HG02840 (cell line): ENCODE data around the gene GNAO1.

Source experiments
- ATAC-seq: cut with Tn5 transposase; IDR thresholded peaks from one replicate; pipeline ENCODE4 v1.9.1; 2021; ENCODE audit warnings: mild to moderate bottlenecking, moderate library complexity, moderate number of reproducible peaks; ENCODE audit not compliant: unreplicated experiment, low FRiP score

The GNAO1 gene

GRCh38 chr16:56197192-56197992 is 6.1 kb downstream of the GNAO1 start:
- no peak for ATAC-seq

GRCh38 chr16:56198006-56198754 is 6.9 kb downstream of the GNAO1 start:
- ATAC-seq, result no peak

GRCh38 chr16:56198755-56199114 is 7.4 kb downstream of the GNAO1 start:
- no peak for ATAC-seq

GRCh38 chr16:56199164-56199563 is 7.9 kb downstream of the GNAO1 start:
- ATAC-seq, result no peak

- no peak for ATAC-seq
Observed at GRCh38 chr16:56201030-56201429, 9.7 kb downstream of the GNAO1 start.

- no peak for ATAC-seq
Observed at GRCh38 chr16:56202036-56202435, 10.7 kb downstream of the GNAO1 start.

GRCh38 chr16:56203052-56203451 is 11.8 kb downstream of the GNAO1 start:
- no peak for ATAC-seq

- ATAC-seq, result no peak
Observed at GRCh38 chr16:56204816-56205215, 13.5 kb downstream of the GNAO1 start.

GRCh38 chr16:56206951-56207350 is 15.7 kb downstream of the GNAO1 start:
- no peak for ATAC-seq

GRCh38 chr16:56207421-56207820 is 16.1 kb downstream of the GNAO1 start:
- ATAC-seq, result no peak

GRCh38 chr16:56211435-56211981 is 20.2 kb downstream of the GNAO1 start:
- ATAC-seq, result no peak

- ATAC-seq, result no peak
Observed at GRCh38 chr16:56212144-56212543, 20.9 kb downstream of the GNAO1 start.

GRCh38 chr16:56221995-56222394 is 30.7 kb downstream of the GNAO1 start:
- ATAC-seq, result no peak

GRCh38 chr16:56222474-56222997 is 31.2 kb downstream of the GNAO1 start:
- ATAC-seq, result no peak

- ATAC-seq, result no peak
Observed at GRCh38 chr16:56225017-56225742, 33.9 kb downstream of the GNAO1 start.

- no peak for ATAC-seq
Observed at GRCh38 chr16:56226187-56226586, 34.9 kb downstream of the GNAO1 start.

GRCh38 chr16:56226845-56227525 is 35.7 kb downstream of the GNAO1 start:
- no peak for ATAC-seq

GRCh38 chr16:56227936-56228335 is 36.6 kb downstream of the GNAO1 start:
- no peak for ATAC-seq

- ATAC-seq, result no peak
Observed at GRCh38 chr16:56228476-56228875, 37.2 kb downstream of the GNAO1 start.
